ENCODE data around the gene NEK6.
"Not testable (repeated sequence)": the region's sequence is repeated elsewhere in the genome, so short reads cannot be mapped to it uniquely, and the experiment has no call there.

The NEK6 gene

DNA sequence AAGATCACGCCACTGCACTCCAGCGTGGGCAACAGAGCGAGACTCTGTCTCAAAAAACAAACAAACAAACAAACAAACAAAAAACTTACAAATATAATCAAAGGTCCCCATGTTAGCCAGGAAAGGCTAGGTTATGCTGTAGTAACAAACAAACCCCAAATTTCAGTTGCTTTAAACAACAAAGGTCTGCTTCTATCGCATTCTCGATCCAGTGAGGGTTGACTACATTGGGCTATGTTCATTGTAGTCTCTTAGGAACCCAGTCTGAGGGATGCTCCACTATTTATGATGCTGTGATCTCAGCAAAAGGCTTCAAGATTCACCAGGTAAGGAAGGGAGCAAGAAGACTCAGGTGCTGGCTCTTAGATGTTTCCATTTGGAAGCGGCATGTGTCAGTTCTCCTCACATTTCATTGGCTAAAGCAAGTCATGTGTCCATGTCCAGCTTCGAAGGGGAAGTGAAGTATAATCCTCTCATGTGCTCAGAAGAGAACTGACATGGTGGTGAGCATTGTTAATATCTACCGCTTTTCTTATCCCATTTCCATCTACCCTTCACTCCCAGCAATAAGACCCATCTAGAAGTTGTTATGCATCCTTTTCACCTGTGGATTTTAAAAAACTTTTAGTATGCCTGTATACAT is 26.5 kb upstream of the NEK6 start:
- DNase-seq: peak; percentile 5

GRCh38 chr9:124238546-124239140 is 19.1 kb upstream of the NEK6 start:
- no peak for DNase-seq

DNA sequence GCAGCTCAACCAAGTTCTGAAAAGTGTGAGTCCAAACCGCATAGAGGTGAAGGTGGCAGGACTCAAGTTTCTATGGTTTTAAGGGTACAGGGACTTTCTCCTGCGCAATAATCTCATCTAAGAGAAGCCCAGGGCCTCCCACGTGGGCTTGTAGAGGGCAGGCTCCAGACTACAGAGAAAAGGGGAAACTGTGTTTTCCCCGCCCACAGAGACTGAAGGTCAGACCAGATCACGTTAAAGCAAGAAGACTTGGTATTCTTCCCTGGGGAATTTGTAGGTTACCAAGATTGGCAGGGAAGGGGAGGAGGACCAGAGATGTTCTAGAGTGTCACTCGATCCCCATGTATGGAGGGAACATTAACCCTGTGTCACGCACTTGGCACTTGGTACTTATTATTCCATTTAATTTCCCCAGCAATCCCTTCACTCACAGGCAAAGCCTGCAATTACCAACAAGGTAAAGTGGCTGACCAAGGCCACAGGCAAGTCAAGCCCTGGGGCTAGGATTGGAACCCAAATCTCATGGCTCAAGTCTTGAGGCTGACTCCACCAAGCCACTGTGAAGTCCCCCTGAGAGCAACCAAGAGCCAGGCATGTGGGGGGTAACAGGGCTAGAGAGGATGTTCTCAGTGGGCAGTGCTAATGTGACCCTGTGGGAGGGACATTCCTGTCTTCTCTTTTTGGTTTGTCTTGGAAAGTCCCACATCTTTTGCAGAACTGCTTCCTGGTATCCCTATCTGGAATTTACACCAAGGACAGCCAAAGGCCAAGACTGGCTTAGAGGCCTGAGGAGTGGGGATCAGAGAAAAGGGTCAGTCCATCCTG is 18.3 kb upstream of the NEK6 start:
- no peak for DNase-seq

GRCh38 chr9:124242331-124243194 is 15.2 kb upstream of the NEK6 start:
- peak; percentile 91 for DNase-seq

- DNase-seq: not testable (repeated sequence)
These were observed 10.4 kb upstream of the NEK6 start for GRCh38 chr9:124247393-124247792.

DNA sequence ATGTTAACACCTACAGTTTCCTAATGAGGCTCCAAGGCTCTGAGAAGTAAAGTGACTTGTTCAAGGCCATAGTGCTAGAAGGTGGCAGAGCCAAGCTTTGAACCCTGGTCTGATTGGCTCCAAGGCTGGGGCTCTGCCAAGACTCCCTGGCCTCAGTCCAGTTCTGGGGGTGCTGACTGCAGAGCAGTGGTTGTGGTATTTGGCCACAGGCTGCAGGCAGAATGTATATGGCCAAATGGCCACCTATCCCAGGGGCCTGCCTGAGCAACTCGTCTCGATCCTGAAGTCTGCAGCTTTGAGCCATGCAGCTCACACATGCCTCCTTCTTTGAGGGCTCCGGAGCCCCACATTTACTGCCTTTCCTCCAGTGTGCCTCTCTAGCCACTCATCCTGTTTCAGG is 9.7 kb upstream of the NEK6 start:
- DNase-seq: peak; percentile 62

GRCh38 chr9:124248960-124249359 is 8.8 kb upstream of the NEK6 start:
- DNase-seq: peak; percentile 47

DNA sequence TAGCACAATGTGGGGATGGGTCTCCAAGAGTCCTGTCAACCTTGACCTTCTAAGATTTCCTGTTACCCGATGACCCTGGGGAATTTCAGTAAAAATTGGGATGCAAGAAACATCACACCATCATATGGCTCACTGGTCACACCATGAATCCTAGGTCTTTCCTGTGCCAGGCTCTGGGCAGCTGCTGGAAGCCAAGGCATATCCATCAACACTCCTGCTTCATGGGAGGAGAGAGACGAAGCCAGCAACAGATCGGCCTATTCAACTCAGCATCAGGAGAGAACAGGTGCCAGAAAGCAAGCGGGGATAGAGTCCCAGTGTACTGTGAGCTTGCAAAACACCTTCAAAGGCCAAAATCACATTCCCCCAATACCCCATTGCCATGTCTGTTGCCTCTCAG is 6.5 kb upstream of the NEK6 start:
- DNase-seq: no peak

DNA sequence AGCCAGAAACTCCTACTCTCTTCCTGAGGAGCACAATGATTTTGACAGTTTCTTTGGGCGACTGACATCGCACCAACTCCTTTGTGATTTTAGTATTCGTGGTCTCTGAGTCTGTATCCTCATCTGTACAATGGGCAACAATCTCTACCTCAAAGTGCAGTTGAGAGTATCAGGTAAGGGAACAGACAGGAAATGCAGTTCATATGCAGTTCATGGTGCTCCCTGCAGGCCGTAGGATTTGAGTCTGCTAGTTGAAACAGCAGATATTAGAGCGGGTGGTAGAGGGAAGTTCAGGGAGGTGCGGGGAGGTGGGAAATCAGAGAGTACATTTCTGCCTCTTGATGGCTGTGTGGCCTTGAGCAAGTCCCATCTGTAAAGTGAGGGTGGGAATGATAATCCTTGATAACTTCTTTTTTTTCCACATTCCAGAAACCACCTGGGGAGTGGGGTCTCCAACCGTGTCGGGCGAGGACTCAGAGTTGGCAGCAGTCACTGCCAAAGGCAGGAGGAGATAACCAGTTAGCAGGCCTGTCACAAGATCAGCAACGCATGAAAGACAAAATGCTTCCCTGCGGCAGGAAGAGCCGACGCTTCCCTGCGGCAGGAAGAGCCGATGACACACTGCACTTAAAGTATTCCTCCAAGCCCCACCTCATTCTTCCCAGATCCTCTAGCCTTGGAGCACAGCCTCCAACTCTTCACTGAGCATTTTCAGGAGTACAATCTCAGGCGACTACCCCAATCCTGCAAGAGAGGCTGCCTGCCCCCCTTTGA is 6.0 kb upstream of the NEK6 start:
- DNase-seq: no peak

DNA sequence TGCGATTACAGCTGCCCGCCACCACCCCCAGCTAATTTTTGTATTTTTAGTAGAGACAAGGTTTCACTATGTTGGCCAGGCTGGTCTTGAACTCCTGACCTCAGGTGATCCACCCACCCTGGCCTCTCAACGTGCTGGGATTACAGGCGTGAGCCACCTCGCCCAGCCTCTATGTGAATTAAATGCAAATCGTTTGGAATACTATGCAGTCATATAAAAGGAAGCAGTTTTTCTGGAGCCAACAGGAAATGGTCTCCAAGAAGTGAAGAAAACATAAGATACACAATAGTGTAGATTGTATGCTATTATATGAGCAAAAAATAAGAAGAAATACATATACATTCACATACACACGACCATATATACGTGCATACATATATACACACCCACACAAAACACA is 4.9 kb upstream of the NEK6 start:
- not testable (repeated sequence) for DNase-seq

DNA sequence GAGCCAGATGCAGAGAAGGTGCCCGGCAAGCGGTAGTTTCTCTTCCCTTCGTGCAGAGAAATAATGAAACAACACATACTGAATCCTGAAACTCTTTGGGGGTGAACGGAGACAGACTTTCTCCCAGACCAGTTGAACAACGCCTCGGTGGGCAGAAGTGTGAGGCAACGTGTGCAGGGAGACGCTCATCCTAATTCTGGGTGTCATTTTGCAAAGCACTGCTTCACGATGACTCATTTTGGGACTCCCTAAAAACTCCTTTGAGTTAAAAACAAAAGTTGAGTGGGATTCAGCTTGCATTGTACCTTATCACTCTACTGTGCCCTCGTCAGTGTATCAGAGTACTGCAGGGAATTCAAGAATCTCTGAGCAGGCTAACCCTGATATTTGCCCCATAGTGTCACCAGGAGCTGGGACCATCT is 3.5 kb upstream of the NEK6 start:
- DNase-seq: no peak

GRCh38 chr9:124255222-124255621 is 2.5 kb upstream of the NEK6 start:
- peak; percentile 15 for DNase-seq

DNA sequence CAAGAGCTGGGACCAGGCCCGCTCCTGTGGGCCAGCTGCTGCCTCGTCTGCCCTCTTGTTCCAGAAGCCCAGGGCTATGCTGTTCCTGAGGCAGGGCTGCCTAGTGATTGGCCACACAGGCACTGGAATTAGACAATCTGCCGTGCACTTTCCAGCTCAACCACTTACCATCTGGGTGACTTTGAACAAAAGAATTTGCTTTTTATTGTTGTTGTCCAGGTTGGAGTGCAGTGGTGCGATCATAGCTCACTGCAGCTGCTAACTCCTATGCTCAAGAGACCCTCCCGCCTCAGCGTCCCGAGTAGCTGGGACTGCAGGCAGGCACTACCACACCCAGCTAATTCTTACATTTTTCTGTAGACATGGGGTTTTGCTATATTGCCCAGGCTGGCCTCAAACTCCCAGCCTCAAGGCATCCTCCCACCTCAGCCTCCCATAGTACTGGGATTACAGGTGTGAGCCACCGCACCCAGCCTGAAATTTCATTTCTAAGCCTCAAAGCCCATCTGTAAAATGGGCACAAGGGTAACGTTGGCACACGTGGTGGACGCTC is 1.2 kb upstream of the NEK6 start:
- peak; percentile 48 for DNase-seq

DNA sequence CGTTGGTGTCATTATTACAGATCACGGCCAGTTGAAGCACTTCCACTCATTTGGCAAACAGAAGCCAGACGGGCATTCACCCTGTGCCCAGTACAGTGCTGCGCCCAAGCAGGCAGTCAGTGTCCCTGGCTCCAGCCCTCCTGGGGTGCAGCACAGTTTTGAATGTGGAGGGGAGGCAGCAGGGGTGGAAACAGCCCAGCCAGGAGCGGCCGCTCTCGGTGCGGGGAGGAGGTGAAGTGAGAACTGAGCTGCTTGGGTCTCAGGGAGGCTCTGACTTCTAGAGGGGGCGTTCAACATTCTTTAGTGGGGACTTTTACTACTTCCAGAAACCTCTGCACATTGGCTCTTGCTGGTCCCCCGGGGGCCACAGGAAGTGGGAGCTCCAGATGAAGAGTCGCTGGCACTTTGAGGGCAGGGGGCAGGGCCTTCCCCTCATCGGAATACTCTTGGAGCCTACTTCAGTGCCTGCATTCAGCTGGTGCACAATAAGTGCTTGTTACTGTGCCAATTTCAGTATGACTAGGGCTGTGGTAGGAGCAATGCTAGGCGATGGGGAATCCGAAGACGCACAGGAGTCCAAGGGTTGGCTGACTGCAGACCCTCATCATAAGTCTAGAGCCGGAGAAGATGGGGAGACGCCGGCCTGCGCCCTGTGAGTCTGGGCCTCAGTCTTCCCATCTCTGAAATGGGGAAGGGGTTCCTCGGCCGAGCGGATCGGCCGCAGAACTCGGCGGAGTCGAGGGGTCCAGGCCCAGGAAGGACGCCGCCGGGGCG is 492 bp upstream of the NEK6 start:
- peak; percentile 74 for DNase-seq

- peak; percentile 49 for DNase-seq
These were observed 933 bp downstream of the NEK6 start for GRCh38 chr9:124258607-124259157.

DNA sequence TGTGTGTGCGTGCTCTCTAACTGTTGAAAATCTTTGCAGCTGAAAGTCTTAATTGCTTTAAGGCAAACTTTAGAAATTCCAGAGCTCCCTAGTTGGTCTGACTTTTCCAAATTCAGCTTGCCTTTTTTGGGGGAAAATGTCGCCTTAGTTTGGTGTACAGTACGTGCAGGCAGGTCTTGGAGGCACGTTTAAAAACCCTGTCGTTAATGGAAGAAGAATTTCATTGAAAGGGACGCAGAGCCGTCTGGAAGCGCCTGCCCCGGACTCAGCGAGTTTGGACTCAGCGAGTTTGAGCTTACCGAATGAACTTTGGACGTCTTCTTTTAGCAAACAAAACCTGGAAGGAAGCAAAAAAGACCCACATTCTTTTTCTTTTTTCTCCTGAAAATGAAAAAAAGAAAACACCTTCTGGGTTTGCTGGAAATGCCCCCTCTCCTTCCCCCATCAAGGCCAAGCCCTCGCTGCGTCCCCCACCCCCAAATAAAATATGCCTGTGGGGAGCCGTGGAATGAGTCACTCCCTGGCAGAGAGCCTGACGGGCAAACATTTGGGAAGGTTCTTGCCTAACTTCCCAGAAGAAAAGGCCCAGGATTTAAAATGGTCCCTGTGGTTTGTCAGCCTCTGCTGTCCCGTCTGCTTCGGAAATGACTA is 1.5 kb downstream of the NEK6 start:
- DNase-seq: peak; percentile 86

DNA sequence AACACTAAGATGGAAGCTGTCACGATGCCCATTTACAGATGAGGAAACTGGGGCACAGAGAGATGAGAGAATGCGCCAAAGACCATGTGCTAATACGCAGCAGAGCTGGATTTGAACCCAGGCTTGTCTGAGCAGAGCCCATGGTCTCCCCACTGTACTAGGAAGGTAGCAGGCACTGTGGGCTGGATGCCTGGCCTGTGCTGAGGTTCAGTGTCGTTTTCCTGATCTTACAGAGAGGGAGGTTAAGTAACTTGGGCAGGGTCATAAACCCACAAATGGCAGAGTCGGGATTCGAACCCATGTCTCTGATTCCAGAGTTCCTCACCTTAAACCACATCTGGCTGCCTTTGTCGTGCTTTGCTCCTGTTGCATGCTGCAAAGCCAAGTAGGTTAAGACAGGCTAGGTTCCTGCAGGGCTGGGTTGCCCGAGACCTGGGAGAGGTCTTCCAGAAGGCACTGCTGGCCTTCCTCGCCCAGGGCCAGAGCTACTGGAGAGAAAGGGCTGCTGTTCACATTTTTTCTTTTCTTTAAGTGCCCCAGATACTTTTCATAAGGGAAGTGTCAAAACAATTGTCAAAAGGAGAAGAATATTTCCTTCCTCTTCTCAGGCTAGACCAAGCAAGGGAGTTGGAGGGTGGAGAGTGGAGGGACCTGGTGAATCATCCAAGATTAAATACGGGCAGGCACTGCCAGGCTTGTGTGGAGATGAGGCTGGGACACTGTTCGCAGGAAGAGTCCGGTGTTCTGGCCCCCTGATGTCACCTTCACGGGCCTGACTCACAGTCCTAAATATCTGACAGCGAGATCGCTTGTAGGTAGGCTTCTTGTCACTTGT is 3.2 kb downstream of the NEK6 start:
- DNase-seq: no peak

DNA sequence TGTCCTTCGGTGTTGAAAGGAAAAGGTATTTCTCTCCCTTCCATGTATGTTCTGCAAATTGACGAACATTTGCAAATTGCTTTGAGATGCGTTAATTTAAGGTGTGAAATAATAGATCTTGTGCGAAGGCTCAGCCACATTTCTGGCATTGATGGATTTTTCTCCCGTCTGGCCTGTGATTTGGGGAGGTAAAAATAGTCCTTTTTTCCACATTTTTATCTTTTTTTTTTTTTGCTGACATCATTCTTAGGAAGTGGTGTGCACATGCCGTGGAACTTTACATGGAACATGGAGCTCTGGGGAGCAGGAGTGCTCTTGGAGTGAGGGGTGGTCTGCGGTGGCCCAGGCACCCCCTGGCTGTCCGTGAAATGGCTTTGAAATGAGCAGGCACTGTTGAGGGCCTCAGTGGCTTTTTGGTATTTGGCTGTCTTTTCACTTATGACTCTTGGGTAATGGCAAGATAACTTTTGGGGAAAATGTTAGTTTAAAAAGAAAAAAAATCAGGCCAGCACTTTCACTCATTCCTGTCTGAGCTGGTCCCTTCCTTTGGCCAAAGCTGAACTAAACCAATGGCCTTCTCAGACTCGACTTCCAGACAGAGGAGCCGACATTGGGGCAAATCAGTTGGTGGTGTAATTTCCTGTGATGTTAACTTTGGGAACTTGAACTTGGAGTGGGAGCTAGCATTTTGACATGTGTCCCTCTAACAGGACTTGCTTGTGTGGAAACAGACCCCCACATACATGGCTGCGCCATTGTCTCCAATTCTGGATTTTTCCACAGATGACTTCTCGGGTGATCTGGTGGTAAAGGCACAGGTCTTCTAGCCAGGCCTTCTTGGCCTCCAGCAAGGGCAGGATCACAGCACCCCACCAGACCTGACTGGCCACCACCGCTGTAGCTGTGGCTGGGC is 4.2 kb downstream of the NEK6 start:
- no peak for DNase-seq

Measured in femur (tissue), 1 donor.